Mucosa of rectum (tissue), 2 donors: ENCODE data around the gene PTPMT1.
A peak's percentile ranks its signal among the peaks of the same experiment; 100 is the strongest.
"Not testable (repeated sequence)": the region's sequence is repeated elsewhere in the genome, so short reads cannot be mapped to it uniquely, and the experiment has no call there.

ENCODE experiments used
- H3K27ac ChIP-seq, 2 donors: one replicate each; pipeline ENCODE4 v1.7.0; 2013; ENCODE audit warnings: inconsistent platforms in 2 of 2, low read depth in 2 of 2, low read length in 2 of 2
- H3K27me3 ChIP-seq, 2 donors: one replicate each; pipeline ENCODE4 v1.7.0; 2013; ENCODE audit warnings: low read length in 2 of 2; ENCODE audit not compliant: control insufficient read depth in 2 of 2, insufficient read depth in 2 of 2
- H3K36me3 ChIP-seq, 2 donors: one replicate each; pipeline ENCODE4 v1.7.0; 2013; ENCODE audit warnings: low read length in 2 of 2; ENCODE audit not compliant: control insufficient read depth in 2 of 2, insufficient read depth in 2 of 2
- H3K4me1 ChIP-seq, 2 donors: one replicate each; pipeline ENCODE4 v1.7.0; 2013; ENCODE audit warnings: low read length in 2 of 2, mild to moderate bottlenecking in 1 of 2; ENCODE audit not compliant: control insufficient read depth in 2 of 2, insufficient read depth in 2 of 2
- H3K4me3 ChIP-seq, 2 donors: one replicate each; pipeline ENCODE4 v1.7.0; 2013; ENCODE audit warnings: low read length in 2 of 2
- H3K9ac ChIP-seq, 2 donors: one replicate each; pipeline ENCODE4 v1.7.0; 2013; ENCODE audit warnings: low read length in 2 of 2, low read depth in 1 of 2, mild to moderate bottlenecking in 1 of 2
- H3K9me3 ChIP-seq, 2 donors: one replicate each; pipeline ENCODE4 v1.7.0; 2013; ENCODE audit warnings: low read length in 2 of 2; ENCODE audit not compliant: control insufficient read depth in 2 of 2
- donor health status: healthy.
- donor health status: Normal muscosa, but diverticular disease.

The PTPMT1 gene

GRCh38 chr11:47546274-47546673 lies 19.1 kb upstream of the PTPMT1 start:
- not testable (repeated sequence) for H3K4me3 ChIP-seq, H3K27me3 ChIP-seq, H3K9ac ChIP-seq, H3K27ac ChIP-seq, H3K36me3 ChIP-seq, H3K9me3 ChIP-seq
- H3K4me1 ChIP-seq, result peaks cover 7 to 13% of the 10 kb centered on the region in 2 donors

GRCh38 chr11:47550288-47551047 lies 14.9 kb upstream of the PTPMT1 start:
- Histone ChIP-seq H3K27ac (no peak overlapping the region), H3K4me1 (peaks cover 14 to 23% of the 10 kb centered on the region in 2 donors), H3K9ac (no peak overlapping the region), H3K27me3 (no peaks in the 10 kb centered on the region), H3K9me3 (no peaks in the 10 kb centered on the region), H3K4me3 (peak overlapping the region in 1 of 2 donors; percentile 10), H3K36me3 (no peaks in the 10 kb centered on the region)

- peak overlapping the region in 1 of 2 donors; percentile 25 for H3K27ac ChIP-seq
- no peaks in the 10 kb centered on the region for H3K27me3 ChIP-seq
- no peaks in the 10 kb centered on the region for H3K9me3 ChIP-seq
- peaks cover 14 to 23% of the 10 kb centered on the region in 2 donors for H3K4me1 ChIP-seq
- H3K4me3 ChIP-seq, result peak overlapping the region; percentile 10 to 92
- no peaks in the 10 kb centered on the region for H3K36me3 ChIP-seq
- no peak overlapping the region for H3K9ac ChIP-seq
These were observed 14.3 kb upstream of the PTPMT1 start for GRCh38 chr11:47551086-47551485.

- no peaks in the 10 kb centered on the region for H3K36me3 ChIP-seq
- H3K4me3 ChIP-seq, result peak overlapping the region; percentile 86 to 92
- H3K9me3 ChIP-seq, result no peaks in the 10 kb centered on the region
- peak overlapping the region; percentile 85 to 94 for H3K9ac ChIP-seq
- no peaks in the 10 kb centered on the region for H3K27me3 ChIP-seq
- peak overlapping the region; percentile 92 to 96 for H3K27ac ChIP-seq
- H3K4me1 ChIP-seq, result peaks cover 14 to 22% of the 10 kb centered on the region in 2 donors
These were observed 13.3 kb upstream of the PTPMT1 start for GRCh38 chr11:47552056-47552565.

- H3K9ac ChIP-seq, result peak within 1 kb of the TSS; percentile 85 to 94
These were observed 12.6 kb upstream of the PTPMT1 start, which contains the start of gene CELF1 for GRCh38 chr11:47552566-47553405. CELF1 (minus strand) TSS chr11:47553132; CDS start chr11:47499523, 53,609 bp downstream.

GRCh38 chr11:47553406-47553743 lies 12.0 kb upstream of the PTPMT1 start:
- Histone ChIP-seq H3K9me3 (no peaks in the 10 kb centered on the region), H3K4me1 (peaks cover 14 to 20% of the 10 kb centered on the region in 2 donors), H3K9ac (peak overlapping the region; percentile 61 to 84), H3K36me3 (no peaks in the 10 kb centered on the region), H3K27ac (peak overlapping the region; percentile 18 to 96), H3K4me3 (peak overlapping the region; percentile 76 to 86), H3K27me3 (no peaks in the 10 kb centered on the region)

More at GRCh38 chr11:47552566-47553405, 12.6 kb upstream of the PTPMT1 start, which contains the start of gene CELF1:
- Histone ChIP-seq H3K9me3 (no peaks in the 10 kb centered on the region), H3K4me1 (peaks cover 14 to 20% of the 10 kb centered on the region in 2 donors), H3K27ac (peak within 1 kb of the TSS; percentile 92 to 96), H3K27me3 (no peaks in the 10 kb centered on the region), H3K4me3 (peak within 1 kb of the TSS; percentile 86 to 92), H3K36me3 (no peaks in the 10 kb centered on the region)

GRCh38 chr11:47557004-47557403 lies 8.4 kb upstream of the PTPMT1 start:
- not testable (repeated sequence) for H3K36me3 ChIP-seq, H3K27me3 ChIP-seq, H3K9me3 ChIP-seq, H3K4me1 ChIP-seq, H3K9ac ChIP-seq, H3K27ac ChIP-seq, H3K4me3 ChIP-seq

- H3K4me1 ChIP-seq, result no peaks in the 10 kb centered on the region
- H3K27ac ChIP-seq, result no peak overlapping the region
- H3K9me3 ChIP-seq, result no peaks in the 10 kb centered on the region
- H3K9ac ChIP-seq, result no peak overlapping the region
- no peaks in the 10 kb centered on the region for H3K36me3 ChIP-seq
- no peak overlapping the region for H3K4me3 ChIP-seq
- H3K27me3 ChIP-seq, result no peaks in the 10 kb centered on the region
These were observed 6.7 kb upstream of the PTPMT1 start for GRCh38 chr11:47558695-47559094.

- Histone ChIP-seq H3K27me3 (no peaks in the 10 kb centered on the region), H3K9ac (no peak overlapping the region), H3K4me3 (no peak overlapping the region), H3K36me3 (no peaks in the 10 kb centered on the region), H3K27ac (no peak overlapping the region), H3K9me3 (no peaks in the 10 kb centered on the region), H3K4me1 (peaks cover 5 to 6% of the 10 kb centered on the region in 2 donors)
These were observed 5.0 kb upstream of the PTPMT1 start for GRCh38 chr11:47560426-47560825.

GRCh38 chr11:47562393-47562792 lies 3.0 kb upstream of the PTPMT1 start:
- H3K9ac ChIP-seq, H3K27ac ChIP-seq, H3K9me3 ChIP-seq, H3K4me3 ChIP-seq, H3K27me3 ChIP-seq, H3K4me1 ChIP-seq, H3K36me3 ChIP-seq: not testable (repeated sequence)
